ENCODE data around the gene AQP10. TPM values are rescaled to one million over a fixed set of nuclear protein-coding genes. Genes with fewer than 3 reads are reported as not detected.
A peak's percentile ranks its signal among the peaks of the same experiment; 100 is the strongest.
"Not testable (repeated sequence)": the region's sequence is repeated elsewhere in the genome, so short reads cannot be mapped to it uniquely, and the experiment has no call there.

The AQP10 gene
- total and polyA plus RNA-seq, 3 experiments from 2014 or later, result not detected

DNA sequence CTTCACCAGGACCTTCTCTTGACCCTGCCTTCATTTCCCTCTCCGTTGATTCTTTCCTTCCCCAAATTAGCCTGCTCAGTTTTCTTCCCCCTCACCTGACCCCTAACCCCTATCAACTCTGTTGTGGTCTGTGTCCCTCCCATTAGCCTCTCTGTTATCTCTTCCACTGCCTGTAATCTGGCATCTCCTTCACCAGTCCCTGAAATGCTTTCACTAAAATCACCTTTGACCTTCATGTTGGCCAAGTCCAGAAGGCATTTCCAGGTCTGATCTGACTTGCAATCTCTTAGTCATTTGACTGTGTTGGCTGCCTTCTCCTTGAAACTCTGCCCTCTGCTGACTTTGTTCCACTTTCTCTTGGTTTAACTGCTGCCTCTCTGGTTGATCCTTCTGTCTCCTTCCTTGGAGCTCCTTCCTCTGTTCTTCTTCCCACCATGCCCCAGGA, 32.6 kb downstream of the AQP10 start:
- Mint-ChIP-seq H3K27me3 (no peaks in the 10 kb centered on the region), H3K4me1 (peaks cover 33 to 53% (median 40%) of the 10 kb centered on the region in 3 donors), H3K27ac (peak overlapping the region in 7 of 8 donors; percentile 0 to 91 (median 82)), H3K9me3 (no peaks in the 10 kb centered on the region), H3K4me3 (peak overlapping the region; percentile 63 to 94 (median 88)), H3K36me3 (peaks cover 0 to 17% (median 3%) of the 10 kb centered on the region in 3 donors)
- no peaks in the 10 kb centered on the region for H3K27me3 ChIP-seq (ENCODE audit: insufficient read depth, low read length, poor library complexity, severe bottlenecking)
- ChIA-PET POLR2A (interaction anchor here (1.4 kb wide), 1 partner anchor 10 kb away, joined by 9 read pairs; no protein-coding TSS in a partner anchor), CTCF (interaction anchor here (0.6 to 26.4 kb wide), 8 partner anchors 10 to 154 kb away, joined by 3 to 591 read pairs (median 5); partner anchors contain the start of genes AQP10, ATP8B2 and IL6R)
- H3K9me3 ChIP-seq (ENCODE audit: low read length), result no peaks in the 10 kb centered on the region
- no peak overlapping the region for H3K27ac ChIP-seq (ENCODE audit: low read depth, low read length)
- peaks cover 23% of the 10 kb centered on the region for H3K4me1 ChIP-seq (ENCODE audit: insufficient read depth, low read length)
- H3K36me3 ChIP-seq (ENCODE audit: insufficient read depth, low read length), result peaks cover 9% of the 10 kb centered on the region
- peak overlapping the region; percentile 76 for H3K4me3 ChIP-seq (ENCODE audit: low read length)
- DNase-seq, result no peak

DNA sequence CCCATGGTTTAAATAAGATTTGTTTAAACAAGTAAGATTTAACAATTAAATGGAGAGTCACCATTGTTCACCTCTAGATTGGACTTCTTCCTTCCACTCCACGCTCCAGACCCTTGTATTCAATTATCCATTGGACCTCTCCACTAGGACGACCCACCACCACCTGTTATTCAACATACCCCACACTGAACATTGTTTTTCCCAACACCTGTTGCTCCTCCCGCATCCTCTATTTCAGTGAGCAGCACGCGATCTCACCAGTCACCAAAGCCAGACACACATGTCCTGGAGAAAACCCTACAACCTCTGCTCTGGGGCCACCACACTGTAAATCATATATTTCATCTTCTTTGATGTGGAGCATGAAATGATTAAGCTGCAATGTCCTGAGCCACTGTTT, 33.1 kb downstream of the AQP10 start:
- Mint-ChIP-seq H3K36me3 (peaks cover 0 to 12% (median 3%) of the 10 kb centered on the region in 3 donors), H3K27ac (peak overlapping the region in 7 of 8 donors; percentile 0 to 91 (median 82)), H3K4me3 (peak overlapping the region in 6 of 7 donors; percentile 63 to 94 (median 88)), H3K4me1 (peaks cover 33 to 49% (median 36%) of the 10 kb centered on the region in 3 donors), H3K9me3 (no peaks in the 10 kb centered on the region), H3K27me3 (no peaks in the 10 kb centered on the region)
- Histone ChIP-seq H3K27ac (ENCODE audit: low read depth, low read length) (no peak overlapping the region), H3K4me3 (ENCODE audit: low read length) (no peak overlapping the region), H3K36me3 (ENCODE audit: insufficient read depth, low read length) (peaks cover 7% of the 10 kb centered on the region), H3K27me3 (ENCODE audit: insufficient read depth, low read length, poor library complexity, severe bottlenecking) (no peaks in the 10 kb centered on the region), H3K9me3 (ENCODE audit: low read length) (no peaks in the 10 kb centered on the region), H3K4me1 (ENCODE audit: insufficient read depth, low read length) (peaks cover 23% of the 10 kb centered on the region)
- ChIA-PET CTCF (interaction anchor here (0.6 to 26.4 kb wide), 7 partner anchors 8 to 154 kb away, joined by 3 to 591 read pairs (median 4); partner anchors contain the start of genes AQP10, ATP8B2 and IL6R), POLR2A (no interaction called here)
- no peak for DNase-seq

DNA sequence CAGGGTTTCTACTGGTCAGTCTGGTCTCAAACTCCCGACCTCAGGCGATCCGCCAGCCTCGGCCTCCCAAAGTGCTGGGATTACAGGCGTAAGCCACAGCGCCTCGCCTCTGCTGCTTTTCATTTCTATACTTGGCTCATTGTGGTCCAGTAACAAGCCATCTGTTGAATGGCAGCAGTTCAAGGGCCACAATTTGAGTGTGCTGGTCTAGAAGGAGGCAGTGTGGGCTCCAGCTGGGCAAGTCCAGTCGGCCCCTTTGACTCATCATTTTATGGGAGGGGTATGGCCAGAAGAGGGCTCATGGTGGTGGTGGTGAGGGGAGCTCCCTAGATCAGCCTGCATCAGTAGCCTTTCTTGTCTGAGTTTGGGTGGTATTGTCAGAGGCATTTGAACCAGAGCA, 37.6 kb downstream of the AQP10 start:
- H3K4me3 ChIP-seq (ENCODE audit: low read length), result no peak overlapping the region
- ChIA-PET POLR2A (no interaction called here), CTCF (interaction anchor here (1.2 to 26.4 kb wide), 2 partner anchors 13 to 29 kb away, joined by 3 to 591 read pairs; partner anchors contain the start of genes AQP10 and ATP8B2)
- H3K27me3 ChIP-seq (ENCODE audit: insufficient read depth, low read length, poor library complexity, severe bottlenecking), result no peaks in the 10 kb centered on the region
- Mint-ChIP-seq H3K27me3 (no peaks in the 10 kb centered on the region), H3K9me3 (no peaks in the 10 kb centered on the region), H3K36me3 (no peaks in the 10 kb centered on the region), H3K4me1 (peaks cover 7 to 12% (median 9%) of the 10 kb centered on the region in 3 donors), H3K27ac (no peak overlapping the region), H3K4me3 (no peak overlapping the region)
- H3K27ac ChIP-seq (ENCODE audit: low read depth, low read length), result no peak overlapping the region
- no peaks in the 10 kb centered on the region for H3K36me3 ChIP-seq (ENCODE audit: insufficient read depth, low read length)
- H3K4me1 ChIP-seq (ENCODE audit: insufficient read depth, low read length), result peaks cover 5% of the 10 kb centered on the region
- H3K9me3 ChIP-seq (ENCODE audit: low read length), result no peaks in the 10 kb centered on the region
- no peak for DNase-seq

DNA sequence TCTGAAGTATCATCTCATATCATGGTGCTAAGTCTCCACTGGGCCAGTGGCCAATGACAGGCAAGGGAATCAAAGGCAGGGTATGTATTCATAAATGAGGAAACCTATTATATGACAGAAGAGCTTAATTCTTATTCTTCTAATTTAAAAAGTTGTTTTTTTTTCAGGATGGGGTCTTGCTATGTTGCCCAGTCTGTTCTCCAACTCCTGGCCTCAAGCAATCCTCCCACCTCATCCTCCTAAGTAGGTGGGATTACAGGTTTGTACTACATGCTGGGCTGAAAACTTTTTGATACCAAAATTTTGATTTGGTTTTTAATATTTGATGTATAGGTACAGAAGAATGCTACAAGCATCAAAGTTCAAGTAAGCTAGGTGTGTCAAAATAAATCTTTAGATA, 39.4 kb downstream of the AQP10 start:
- no peaks in the 10 kb centered on the region for H3K36me3 ChIP-seq (ENCODE audit: insufficient read depth, low read length)
- ChIA-PET POLR2A (no interaction called here), CTCF (interaction anchor here (1.1 to 1.2 kb wide), 2 partner anchors 15 to 25 kb away, joined by 3 to 4 read pairs; no protein-coding TSS in a partner anchor)
- no peaks in the 10 kb centered on the region for H3K9me3 ChIP-seq (ENCODE audit: low read length)
- Mint-ChIP-seq H3K27ac (peak overlapping the region in 1 of 8 donors; percentile 75), H3K4me1 (no peaks in the 10 kb centered on the region), H3K36me3 (no peaks in the 10 kb centered on the region), H3K9me3 (no peaks in the 10 kb centered on the region), H3K27me3 (no peaks in the 10 kb centered on the region), H3K4me3 (no peak overlapping the region)
- H3K27me3 ChIP-seq (ENCODE audit: insufficient read depth, low read length, poor library complexity, severe bottlenecking), result no peaks in the 10 kb centered on the region
- DNase-seq, result no peak
- H3K4me1 ChIP-seq (ENCODE audit: insufficient read depth, low read length), result no peaks in the 10 kb centered on the region
- no peak overlapping the region for H3K27ac ChIP-seq (ENCODE audit: low read depth, low read length)
- no peak overlapping the region for H3K4me3 ChIP-seq (ENCODE audit: low read length)

DNA sequence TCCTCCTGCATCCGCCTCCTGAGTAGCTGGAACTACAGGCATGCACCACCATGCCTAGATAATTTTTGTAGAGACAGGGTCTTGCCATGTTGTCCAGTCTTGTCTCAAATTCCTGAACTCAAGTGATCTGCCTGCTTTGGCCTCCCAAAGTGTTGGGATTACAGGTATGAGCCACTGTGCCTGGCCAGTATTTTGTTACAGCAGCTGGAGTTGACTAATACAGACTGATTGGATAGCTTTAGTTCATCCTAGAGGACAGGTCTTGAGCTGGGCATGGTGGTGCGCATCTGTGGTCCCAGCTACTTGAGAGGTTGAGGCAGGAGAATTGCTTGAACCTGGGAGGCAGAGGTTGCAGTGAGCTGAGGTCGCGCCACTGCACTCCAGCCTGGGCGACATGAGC, 40.0 kb downstream of the AQP10 start:
- POLR2A ChIA-PET; H3K9me3 ChIP-seq (ENCODE audit: low read length): not testable (repeated sequence)

DNA sequence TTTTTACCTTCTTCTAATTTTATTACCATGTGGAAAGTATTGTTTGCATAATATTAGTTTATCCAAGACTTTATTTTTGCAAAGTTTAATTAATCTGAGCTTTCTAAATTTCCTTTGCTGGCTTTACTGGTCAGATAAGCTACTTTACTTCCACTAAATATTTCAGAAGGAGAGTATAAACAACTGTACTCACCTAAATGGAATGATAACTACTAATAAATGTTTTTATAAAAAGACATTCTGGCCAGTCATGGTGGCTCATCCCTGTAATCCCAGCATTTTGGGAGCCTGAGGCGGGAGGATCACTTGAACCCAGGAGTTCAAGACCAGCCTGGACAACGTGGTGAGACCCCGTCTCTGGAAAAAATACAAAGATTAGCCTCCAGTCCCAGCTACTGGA, 40.5 kb downstream of the AQP10 start:
- H3K27ac ChIP-seq (ENCODE audit: low read depth, low read length), result no peak overlapping the region
- ChIA-PET CTCF (interaction anchor here (1.0 to 1.3 kb wide), 2 partner anchors 17 to 29 kb away, joined by 3 read pairs; no protein-coding TSS in a partner anchor), POLR2A (no interaction called here)
- Mint-ChIP-seq H3K36me3 (no peaks in the 10 kb centered on the region), H3K27me3 (no peaks in the 10 kb centered on the region), H3K27ac (no peak overlapping the region), H3K9me3 (no peaks in the 10 kb centered on the region), H3K4me1 (peaks cover 0 to 3% (median 0%) of the 10 kb centered on the region in 3 donors), H3K4me3 (no peak overlapping the region)
- H3K4me3 ChIP-seq (ENCODE audit: low read length), result no peak overlapping the region
- no peaks in the 10 kb centered on the region for H3K4me1 ChIP-seq (ENCODE audit: insufficient read depth, low read length)
- H3K36me3 ChIP-seq (ENCODE audit: insufficient read depth, low read length), result no peaks in the 10 kb centered on the region
- no peak for DNase-seq
- no peaks in the 10 kb centered on the region for H3K27me3 ChIP-seq (ENCODE audit: insufficient read depth, low read length, poor library complexity, severe bottlenecking)
- H3K9me3 ChIP-seq (ENCODE audit: low read length), result no peaks in the 10 kb centered on the region

More for the DNA sequence above, 40.0 kb downstream of the AQP10 start:
- H3K9me3 Mint-ChIP-seq; H3K27me3 ChIP-seq (ENCODE audit: insufficient read depth, low read length, poor library complexity, severe bottlenecking); H3K4me1 ChIP-seq (ENCODE audit: insufficient read depth, low read length); DNase-seq; H3K4me1 Mint-ChIP-seq; H3K27ac ChIP-seq (ENCODE audit: low read depth, low read length); H3K36me3 ChIP-seq (ENCODE audit: insufficient read depth, low read length); H3K27me3 Mint-ChIP-seq; H3K27ac Mint-ChIP-seq; H3K4me3 ChIP-seq (ENCODE audit: low read length); H3K36me3 Mint-ChIP-seq; H3K4me3 Mint-ChIP-seq: not testable (repeated sequence)
- CTCF ChIA-PET, result interaction anchor here (1.0 to 1.3 kb wide), 4 partner anchors 16 to 28 kb away, joined by 3 to 4 read pairs (median 3); no protein-coding TSS in a partner anchor

DNA sequence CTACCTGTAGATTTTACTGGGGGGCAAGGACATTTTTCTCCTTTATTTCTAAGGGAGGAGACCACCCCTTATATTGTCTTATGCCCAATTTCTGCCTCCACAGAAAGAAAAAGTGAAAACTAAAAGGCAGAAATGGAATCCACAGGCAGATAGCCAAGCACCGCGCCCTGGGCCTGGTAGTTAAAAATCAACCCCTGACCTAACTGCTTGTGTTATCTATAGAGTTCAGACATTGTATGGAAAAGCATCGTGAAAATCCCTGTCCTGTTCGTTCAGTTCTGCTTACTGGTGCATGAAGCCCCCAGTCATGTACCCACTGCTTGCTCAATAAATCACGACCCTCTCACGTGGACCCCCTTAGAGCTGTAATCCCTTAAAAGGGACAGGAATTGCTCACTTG, 50.5 kb downstream of the AQP10 start:
- no peak overlapping the region for H3K27ac Mint-ChIP-seq
- H3K4me1 ChIP-seq (ENCODE audit: insufficient read depth, low read length), result no peaks in the 10 kb centered on the region
- no peak for DNase-seq
- peaks cover 0 to 1% of the 10 kb centered on the region in 2 donors for H3K27me3 Mint-ChIP-seq
- H3K36me3 ChIP-seq (ENCODE audit: insufficient read depth, low read length), result no peaks in the 10 kb centered on the region
- no peak overlapping the region for H3K4me3 ChIP-seq (ENCODE audit: low read length)
- H3K36me3 Mint-ChIP-seq, result no peaks in the 10 kb centered on the region
- H3K9me3 ChIP-seq (ENCODE audit: low read length), result no peaks in the 10 kb centered on the region
- ChIA-PET CTCF (no interaction called here), POLR2A (interaction anchor here (0.6 to 0.7 kb wide), 2 partner anchors 33 to 860 kb away, joined by 5 to 6 read pairs; no protein-coding TSS in a partner anchor)
- peaks cover 2 to 7% (median 3%) of the 10 kb centered on the region in 3 donors for H3K4me1 Mint-ChIP-seq
- H3K9me3 Mint-ChIP-seq, result no peaks in the 10 kb centered on the region
- H3K4me3 Mint-ChIP-seq, result no peak overlapping the region
- no peaks in the 10 kb centered on the region for H3K27me3 ChIP-seq (ENCODE audit: insufficient read depth, low read length, poor library complexity, severe bottlenecking)
- H3K27ac ChIP-seq (ENCODE audit: low read depth, low read length), result no peak overlapping the region

DNA sequence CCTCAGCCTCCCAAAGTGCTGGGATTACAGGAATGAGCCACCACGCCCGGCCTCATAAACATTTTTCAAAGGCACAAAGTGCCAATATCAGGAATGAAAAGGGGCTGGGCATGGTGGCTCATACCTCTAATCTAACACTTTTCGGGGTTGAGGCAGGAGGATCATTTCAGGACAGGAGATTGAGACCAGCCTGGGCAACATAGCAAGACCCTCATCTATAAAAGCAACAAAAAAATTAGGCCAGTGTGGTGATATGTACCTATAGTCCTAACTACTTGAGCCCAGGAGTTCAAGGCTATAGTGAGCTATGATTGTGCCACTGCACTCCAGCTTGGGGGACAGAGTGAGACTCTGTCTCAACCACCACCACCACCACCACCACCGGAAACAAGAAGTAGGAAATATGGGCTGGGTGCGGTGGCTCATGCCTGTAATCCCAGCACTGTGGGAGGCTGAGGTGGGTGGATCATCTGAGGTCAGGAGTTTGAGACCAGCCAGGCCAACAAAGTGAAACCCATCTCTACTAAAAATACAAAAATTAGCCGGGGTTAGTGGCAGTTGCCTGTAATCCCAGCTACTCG, 53.0 kb downstream of the AQP10 start:
- H3K9me3 Mint-ChIP-seq; H3K27me3 ChIP-seq (ENCODE audit: insufficient read depth, low read length, poor library complexity, severe bottlenecking); H3K27ac Mint-ChIP-seq; H3K4me1 ChIP-seq (ENCODE audit: insufficient read depth, low read length); H3K36me3 ChIP-seq (ENCODE audit: insufficient read depth, low read length); POLR2A ChIA-PET; DNase-seq; H3K36me3 Mint-ChIP-seq; H3K4me1 Mint-ChIP-seq; H3K4me3 ChIP-seq (ENCODE audit: low read length); H3K27ac ChIP-seq (ENCODE audit: low read depth, low read length); H3K27me3 Mint-ChIP-seq; H3K9me3 ChIP-seq (ENCODE audit: low read length): not testable (repeated sequence)
- CTCF ChIA-PET, result interaction anchor here (0.7 kb wide), 1 partner anchor 21 kb away, joined by 3 read pairs; no protein-coding TSS in a partner anchor
- H3K4me3 Mint-ChIP-seq, result peak overlapping the region in 1 of 7 donors; percentile 39

All from CD8-positive, alpha-beta memory T cell (primary cell).